GM12878 (cell line): Measurements from ENCODE around the gene ERMN. TPM values are rescaled to one million over a fixed set of nuclear protein-coding genes. Genes with fewer than 3 reads are reported as not detected.

Experiments
- ATAC-seq: fragments of 200-7000 bp; cut with Tn5 transposase; 3 replicates; pipeline ENCODE4 v1.9.1; 2020; ENCODE audit warnings: mild to moderate bottlenecking, moderate library complexity
- BruUV-seq: library from RNA; stranded (reverse); fragments of 400-500 nt; replicated peaks from 2 replicates; lab custom pipeline; 2021; lab: Mats Ljungman, UMichigan
- CTCF ChIA-PET: fragments of 300-600 bp; sonication (Branson Sonifier 250); formaldehyde crosslinking; extraction: SDS; loops from one replicate; lab custom pipeline; 2021; ENCODE audit warnings: inconsistent platforms; lab: Yijun Ruan, JAX
- POLR2A ChIA-PET: fragments of 350-600 bp; formaldehyde crosslinking; extraction: SDS; loops from one replicate; lab custom pipeline; 2021; ENCODE audit warnings: inconsistent platforms; lab: Charles Lee
- RAD21 ChIA-PET: fragments of 300-600 bp; sonication (Branson Sonifier 250); formaldehyde crosslinking; loops from one replicate; lab custom pipeline; 2023; ENCODE audit warnings: antibody characterized with exemption; ENCODE audit not compliant: unreplicated experiment; lab: Charles Lee
- SMC1A ChIA-PET: fragments of 300-600 bp; sonication (Branson Sonifier 250); formaldehyde crosslinking; loops from one replicate; lab custom pipeline; 2023; ENCODE audit not compliant: unreplicated experiment, uncharacterized antibody; lab: Charles Lee
- DNase-seq: peaks from one replicate; pipeline ENCODE4 v3.0.0-alpha.2; 2011; ENCODE audit warnings: low read depth, low spot score
- FAIRE-seq: peaks from 3 replicates; lab custom pipeline; 2011; peaks lifted over from hg19 to GRCh38; lab: Jason Lieb, UNC
- H2AFZ ChIP-seq: 2 replicates; pipeline ENCODE4 v1.6.0; 2011; ENCODE audit warnings: low read depth, low read length, control low read depth; ENCODE audit not compliant: control insufficient read depth
- H3K27ac ChIP-seq: 2 replicates; pipeline ENCODE4 v1.5.1; 2011; ENCODE audit warnings: control low read depth; ENCODE audit not compliant: control insufficient read depth, insufficient read depth
- H3K27me3 ChIP-seq, 2 experiments: replicated peaks in 1 of 2; 2 replicates each; pipeline versions ENCODE4 v1.6.0 to v1.6.1; 2011; ENCODE audit warnings: low read length in 1 of 2; ENCODE audit not compliant: control insufficient read depth in 2 of 2, insufficient read depth in 2 of 2
- H3K36me3 ChIP-seq, 2 experiments: 2 replicates each; pipeline ENCODE4 v1.5.1; 2011; ENCODE audit warnings: low read length in 1 of 2; ENCODE audit not compliant: control insufficient read depth in 2 of 2, insufficient read depth in 2 of 2
- H3K4me1 ChIP-seq: 2 replicates; pipeline ENCODE4 v1.6.1; 2011; ENCODE audit warnings: mild to moderate bottlenecking, low read length, moderate library complexity, mixed read lengths; ENCODE audit not compliant: control insufficient read depth, insufficient read depth
- H3K4me2 ChIP-seq: 2 replicates; pipeline ENCODE4 v1.6.0; 2011; ENCODE audit warnings: control low read depth; ENCODE audit not compliant: control insufficient read depth, insufficient read depth
- H3K4me3 ChIP-seq: fragments of 200-600 bp; sonication (generic); 2 replicates; pipeline ENCODE4 v1.5.1; 2016
- H3K79me2 ChIP-seq: 2 replicates; pipeline ENCODE4 v1.6.0; 2011; ENCODE audit warnings: low read length; ENCODE audit not compliant: control insufficient read depth, insufficient read depth
- H3K9ac ChIP-seq: 2 replicates; pipeline ENCODE4 v1.8.0; 2011; ENCODE audit warnings: low read length, control low read depth, mixed read lengths; ENCODE audit not compliant: control insufficient read depth, insufficient read depth
- H3K9me3 ChIP-seq: replicated peaks from 3 replicates; pipeline ENCODE4 v1.5.1; 2011; ENCODE audit warnings: mild to moderate bottlenecking, low read length; ENCODE audit not compliant: control insufficient read depth, insufficient read depth
- H4K20me1 ChIP-seq: 2 replicates; pipeline ENCODE4 v1.6.0; 2011; ENCODE audit not compliant: control insufficient read depth, insufficient read depth
- EGR1 ChIP-seq, 2 experiments: IDR thresholded peaks; 1 replicate in 1 of 2; 2 replicates in 1 of 2; pipeline ENCODE4 v1.6.1; 2011 to 2012; ENCODE audit warnings: low read depth in 2 of 2, low read length in 2 of 2, borderline replicate concordance in 1 of 2, mild to moderate bottlenecking in 1 of 2, moderate library complexity in 1 of 2
- FOXK2 ChIP-seq: fragments of 450-650 bp; IDR thresholded peaks from 2 replicates; pipeline ENCODE4 v1.6.1; 2017; ENCODE audit warnings: mild to moderate bottlenecking, moderate library complexity
- IRF5 ChIP-seq: fragments of 450-650 bp; IDR thresholded peaks from 2 replicates; pipeline ENCODE4 v1.6.1; 2017; ENCODE audit warnings: borderline replicate concordance
- NRF1 ChIP-seq: conservative IDR thresholded peaks from 2 replicates; pipeline ENCODE4 v1.6.1; 2011; ENCODE audit warnings: mild to moderate bottlenecking, low read depth, low read length, improper control_type of control experiment
- USF1 ChIP-seq: IDR thresholded peaks from 2 replicates; pipeline ENCODE4 v1.6.1; 2011; ENCODE audit warnings: borderline replicate concordance, low read depth, mild to moderate bottlenecking, moderate library complexity, mixed read lengths, low read length; ENCODE audit not compliant: insufficient read depth; ENCODE audit errors: extremely low read length
- ZSCAN29 ChIP-seq: fragments of 450-650 bp; IDR thresholded peaks from 2 replicates; pipeline ENCODE4 v1.6.1; 2017; ENCODE audit warnings: mild to moderate bottlenecking, moderate library complexity
- WGBS: methylation state at CpG from one replicate; pipeline ENCODE4 v1.1.6; 2016; ENCODE audit warnings: low lambda C conversion rate; ENCODE audit not compliant: insufficient replicate concordance, insufficient coverage; ENCODE audit errors: missing lambda C conversion rate; 5-methylcytosine and 5-hydroxymethylcytosine counted together
- in situ Hi-C: fragments of 300-500 bp; cut with MboI; formaldehyde crosslinking; loops from 9 replicates; pipeline ENCODE4 v1.14.3; 2018; ENCODE audit warnings: mixed read lengths
- intact Hi-C: fragments of 100-400 bp; cut with micrococcal nuclease; formaldehyde crosslinking; loops from one replicate; pipeline ENCODE4 v1.14.2; 2022; ENCODE audit not compliant: unreplicated experiment
- polyA plus RNA-seq, 11 experiments: library from polyadenylated mRNA; depleted of rRNA in 4 of 11; unstranded in 6 of 11; stranded (reverse) in 5 of 11; fragments of >200 nt; fragmentation: Nextera tagmentation in 4 of 11; fragmentation: Illumina TruSeq in 1 of 11; extraction: Ambion mirVana in 4 of 11; extraction: Trizol in 1 of 11; gene quantifications; 1 replicate in 1 of 11; 2 replicates in 10 of 11; pipeline versions ENCODE4 v1.2.1 to v1.2.3, GENCODE V29; 2011 to 2016; ENCODE audit warnings: inconsistent platforms in 2 of 11, missing spikeins in 2 of 11, low read depth in 1 of 11
- total RNA-seq, 4 experiments: library from RNA; depleted of rRNA in 3 of 4; stranded (reverse); fragments of >200 nt in 3 of 4; fragmentation: Illumina TruSeq in 1 of 4; extraction: Trizol in 1 of 4; gene quantifications; 2 replicates each; pipeline versions ENCODE4 v1.2.1 to v1.2.3, GENCODE V29; 2013 to 2021

The ERMN gene
- total and polyA plus RNA-seq, 10 of the 15 experiments (the other 5 are each of a cell fraction or from before 2014, with no cell fraction given), result 0.26 to 5.3 (median 1.5) TPM

- Histone ChIP-seq H3K9ac (no peak overlapping the region), H3K36me3 (no peaks in the 10 kb centered on the region), H3K4me3 (no peak overlapping the region), H3K27me3 (no peaks in the 10 kb centered on the region), H3K4me2 (no peak overlapping the region), H2AFZ (no peak overlapping the region), H3K79me2 (no peaks in the 10 kb centered on the region), H4K20me1 (no peaks in the 10 kb centered on the region), H3K27ac (no peak overlapping the region), H3K9me3 (no peaks in the 10 kb centered on the region), H3K4me1 (no peaks in the 10 kb centered on the region)
- FAIRE-seq, result no peak
- BruUV-seq, result no TSS peak
- in situ Hi-C loops, result loop anchor here (5.0 to 10.0 kb wide), 2 partner anchors 450 to 702 kb away; no protein-coding TSS in a partner anchor
- TF ChIP-seq NRF1 (no peak), USF1 (no peak), ZSCAN29 (no peak), FOXK2 (no peak), EGR1 (IDR thresholded peaks at IDR 0.05; ENCODE audit: borderline replicate concordance in 1 of 2, low read depth in 2 of 2, low read length in 2 of 2) (no peak), IRF5 (no peak)
- POLR2A ChIA-PET, result no interaction called here
- DNase-seq, result no peak
- SMC1A ChIA-PET, result interaction anchor here (0.6 to 8.7 kb wide), 40 partner anchors 11 to 1441 kb away, joined by 3 to 155 read pairs (median 4); partner anchors contain the start of genes CYTIP, ERMN and GALNT5
- intact Hi-C loops, result loop anchor here (5.0 to 10.0 kb wide), 2 partner anchors 570 to 1447 kb away; partner anchors contain the start of gene ACVR1
- RAD21 ChIA-PET, result interaction anchor here (0.6 to 7.8 kb wide), 19 partner anchors 9 to 719 kb away, joined by 3 to 126 read pairs (median 4); partner anchors contain the start of gene ERMN
- CTCF ChIA-PET, result interaction anchor here (0.8 to 12.1 kb wide), 27 partner anchors 11 to 1449 kb away, joined by 3 to 226 read pairs (median 6); partner anchors contain the start of gene ERMN
- ATAC-seq, result peak; percentile 22; the same call in 1 of the 3 replicates
- 25% methylated on average over 3 of the region's 3 CpGs for WGBS
These were observed 20.6 kb downstream of the ERMN start for GRCh38 chr2:157304811-157305722.
